ENCODE measurements around the gene ABCG2. TPM values are rescaled to one million over a fixed set of nuclear protein-coding genes. Genes with fewer than 3 reads are reported as not detected.

ABCG2 gene
- total and polyA plus RNA-seq, 2 of the 8 experiments (the other 6 are each of a cell fraction or from before 2014, with no cell fraction given), result 2.4 to 4.6 TPM

DNA sequence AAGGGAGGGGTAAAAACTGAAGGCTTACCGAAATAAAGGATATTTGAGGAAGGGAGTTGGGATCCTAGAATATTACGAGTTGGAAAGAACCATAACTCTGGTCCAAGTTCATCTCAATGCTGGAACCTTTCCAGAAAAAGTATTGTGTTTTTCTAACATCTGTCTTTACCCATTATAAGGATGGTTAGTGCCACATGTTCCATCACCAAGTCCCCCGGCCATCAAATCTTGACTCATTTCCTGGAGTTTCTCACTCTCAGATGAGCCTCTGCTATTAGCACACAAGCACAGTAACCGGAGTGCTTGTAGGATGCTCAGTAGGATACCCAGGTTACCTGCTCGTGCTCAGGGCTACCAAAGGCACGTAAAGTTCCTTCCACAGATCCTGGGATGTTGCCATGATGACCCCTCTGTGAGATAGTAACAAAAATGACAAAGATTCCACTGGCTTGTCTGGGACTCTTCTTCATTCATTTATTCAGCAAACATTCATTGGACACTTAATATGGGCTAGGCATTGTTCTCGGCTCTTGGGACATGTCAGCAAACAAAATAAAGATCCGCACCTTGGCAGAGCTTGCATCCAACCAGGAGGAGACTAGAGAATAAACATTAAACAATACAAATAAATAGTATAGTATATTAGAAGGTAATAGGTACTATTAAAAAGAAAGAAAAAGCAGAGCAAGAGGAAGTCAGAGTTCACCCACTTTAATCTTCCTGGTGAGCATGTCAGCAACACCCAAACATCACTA is 114.7 kb downstream of the ABCG2 start:
- FAIRE-seq, result no peak
- no peak overlapping the region for H2BK12ac ChIP-seq (ENCODE audit: low read depth, low read length)
- POLR2A ChIA-PET (ENCODE audit: partially characterized antibody), result no interaction called here
- H4K20me1 ChIP-seq (replicated peaks in 1 of 2; ENCODE audit: control insufficient read depth in 1 of 2, insufficient read depth in 2 of 2, low read length in 2 of 2), result no peaks in the 10 kb centered on the region
- H2BK120ac ChIP-seq (replicated peaks; ENCODE audit: low read depth, low read length), result no peak overlapping the region
- H3K4me2 ChIP-seq (ENCODE audit: insufficient read depth in 1 of 2, low read depth in 2 of 2, low read length in 2 of 2), result no peak overlapping the region
- no peak for TF ChIP-seq SAP30 (IDR thresholded peaks at IDR 0.05; ENCODE audit: insufficient read depth, insufficient replicate concordance, low read length)
- TF ChIP-seq POLR2A (IDR thresholded peaks at IDR 0.05; ENCODE audit: control extremely low read depth in 1 of 2, low read depth in 2 of 2, low read length in 2 of 2), result 0 out of 3 replicates have a peak, but pooled peaks of 1 of the 2 experiments have one; percentile 20
- H3K79me2 ChIP-seq (ENCODE audit: control insufficient read depth in 1 of 2, insufficient read depth in 2 of 2, low read length in 2 of 2), result no peaks in the 10 kb centered on the region
- H3K23ac ChIP-seq (ENCODE audit: insufficient read length), result no peak overlapping the region
- H2BK5ac ChIP-seq (ENCODE audit: low read depth, low read length), result no peak overlapping the region
- H3K36me3 ChIP-seq (ENCODE audit: control insufficient read depth in 2 of 4, insufficient read depth in 4 of 4, low read length in 3 of 4), result peaks cover 20 to 84% (median 65%) of the 10 kb centered on the region in 4 experiments
- no peak overlapping the region for H3K14ac ChIP-seq (ENCODE audit: insufficient read length)
- H3K18ac ChIP-seq (ENCODE audit: extremely low read depth, low read length), result no peak overlapping the region
- H2AFZ ChIP-seq (ENCODE audit: low read length), result no peak overlapping the region
- CTCF ChIA-PET (ENCODE audit: partially characterized antibody), result interaction anchor here (0.9 to 1.2 kb wide), 2 partner anchors 9 to 168 kb away, joined by 3 to 5 read pairs; no protein-coding TSS in a partner anchor
- H2BK20ac ChIP-seq (ENCODE audit: low read length), result no peak overlapping the region
- no peaks in the 10 kb centered on the region for H3K9me3 ChIP-seq (ENCODE audit: insufficient read depth in 2 of 2, low read depth in 1 of 2, low read length in 1 of 2)
- H3K4ac ChIP-seq (replicated peaks; ENCODE audit: insufficient read length, low read depth, low read length), result no peak overlapping the region
- no peaks in the 10 kb centered on the region for H3K23me2 ChIP-seq (ENCODE audit: low read depth, low read length)
- no peaks in the 10 kb centered on the region; the same call in 1 of the 2 replicates for H3K79me1 ChIP-seq (ENCODE audit: low read depth, low read length)
- H3K4me1 ChIP-seq (replicated peaks in 1 of 4; ENCODE audit: control insufficient read depth in 3 of 4, insufficient read depth in 4 of 4, low read length in 3 of 4), result no peaks in the 10 kb centered on the region
- H3K4me3 ChIP-seq (ENCODE audit: extremely low read depth in 1 of 4, insufficient read depth in 2 of 4, low read depth in 3 of 4, low read length in 4 of 4), result no peak overlapping the region
- WGBS, 2 experiments (ENCODE audit: extremely low coverage in 1 of 2, insufficient coverage in 1 of 2, insufficient read length in 1 of 2, insufficient replicate concordance in 2 of 2, low coverage in 1 of 2, low lambda C conversion rate in 2 of 2, missing lambda C conversion rate in 1 of 2), result 91% methylated on average over 8 of the region's 8 CpGs; no CpG with 5 or more reads in 1 of the 2 experiments
- H3K27ac ChIP-seq (ENCODE audit: low read depth, low read length), result no peak overlapping the region
- H3K9ac ChIP-seq (replicated peaks in 1 of 4; ENCODE audit: extremely low read depth in 1 of 4, low read depth in 3 of 4, low read length in 3 of 4), result no peak overlapping the region
- H2AK5ac ChIP-seq (ENCODE audit: low read depth, low read length), result no peak overlapping the region
- H3K56ac ChIP-seq (replicated peaks; ENCODE audit: insufficient read length, low read depth, low read length), result no peak overlapping the region
- H2BK15ac ChIP-seq (ENCODE audit: low read length), result no peak overlapping the region
- H4K8ac ChIP-seq (ENCODE audit: extremely low read depth, insufficient read depth, low read length), result no peak overlapping the region
- no peak overlapping the region for H4K91ac ChIP-seq (replicated peaks; ENCODE audit: insufficient read length, low read length)
- H4K5ac ChIP-seq (ENCODE audit: insufficient read length, low read depth, low read length), result no peak overlapping the region
- no peaks in the 10 kb centered on the region for H3K27me3 ChIP-seq (replicated peaks in 1 of 4; ENCODE audit: control insufficient read depth in 3 of 4, extremely low read depth in 1 of 4, insufficient read depth in 3 of 4, low read length in 3 of 4)
- DNase-seq (ENCODE audit: low read depth in 1 of 2, low spot score in 2 of 2), result no peak
